T-cell (primary cell): ENCODE measurements around the gene FAM200A. TPM values are rescaled to one million over a fixed set of nuclear protein-coding genes. Genes with fewer than 3 reads are reported as not detected.

Source experiments
- ATAC-seq, 4 experiments: fragments of 200-7000 bp in 3 of 4; fragments of 150-1000 bp in 1 of 4; cut with Tn5 transposase; replicated peaks in 1 of 4; 1 replicate in 3 of 4; 2 replicates in 1 of 4; pipeline ENCODE4 v1.10.0; 2021; ENCODE audit warnings: moderate library complexity in 3 of 4, mild to moderate bottlenecking in 2 of 4, moderate number of reproducible peaks in 1 of 4
- CTCF ChIA-PET, 2 donors: fragments of 300-600 bp; sonication (Branson Sonifier 250); formaldehyde crosslinking; loops; one replicate each; lab custom pipeline; 2022; ENCODE audit warnings: antibody characterized with exemption in 2 of 2; lab: Charles Lee
- POLR2A ChIA-PET, 2 donors: fragments of 300-600 bp; sonication (Branson Sonifier 250); formaldehyde crosslinking; loops; one replicate each; lab custom pipeline; 2022; ENCODE audit warnings: antibody characterized with exemption in 2 of 2; lab: Charles Lee
- DNase-seq, 35 experiments: peaks; one replicate each; pipeline versions ENCODE4 v3.0.0 to v3.0.0-alpha.2; 2013 to 2023
- H3K27ac ChIP-seq: one replicate; pipeline ENCODE4 v1.5.1; 2013; ENCODE audit warnings: low read length
- H3K27me3 ChIP-seq, 2 experiments: replicated peaks in 1 of 2; 1 replicate in 1 of 2; 2 replicates in 1 of 2; pipeline versions ENCODE4 v1.6.1 to v1.7.0; 2013; ENCODE audit warnings: low read length in 1 of 2, mixed read lengths in 1 of 2; ENCODE audit not compliant: control insufficient read depth in 2 of 2, insufficient read depth in 2 of 2; ENCODE audit errors: extremely low read depth in 1 of 2
- H3K36me3 ChIP-seq, 2 donors: 1 replicate in 1 of 2; 2 replicates in 1 of 2; pipeline versions ENCODE4 v1.6.1 to v1.7.0; 2013; ENCODE audit warnings: low read length in 1 of 2; ENCODE audit not compliant: control insufficient read depth in 2 of 2, insufficient read depth in 1 of 2; ENCODE audit errors: extremely low read depth in 1 of 2
- H3K4me1 ChIP-seq, 2 experiments: 1 replicate in 1 of 2; 2 replicates in 1 of 2; pipeline versions ENCODE4 v1.6.1 to v1.7.0; 2013; ENCODE audit warnings: low read length in 2 of 2, mixed read lengths in 1 of 2; ENCODE audit not compliant: insufficient read depth in 2 of 2, control insufficient read depth in 1 of 2; ENCODE audit errors: extremely low read depth in 1 of 2
- H3K4me3 ChIP-seq, 2 donors: 1 replicate in 1 of 2; 2 replicates in 1 of 2; pipeline versions ENCODE4 v1.5.1 to v1.7.0; 2013; ENCODE audit warnings: mild to moderate bottlenecking in 2 of 2, low read length in 1 of 2, moderate library complexity in 1 of 2; ENCODE audit not compliant: control insufficient read depth in 1 of 2; ENCODE audit errors: extremely low read depth in 1 of 2
- H3K9me3 ChIP-seq: 2 replicates; pipeline ENCODE4 v1.7.0; 2013
- H3K27ac Mint-ChIP-seq, 2 donors: one replicate each; pipeline ENCODE4 v1.8.0; 2020 to 2021; ENCODE audit warnings: mild to moderate bottlenecking in 2 of 2, mixed read lengths in 2 of 2
- H3K27me3 Mint-ChIP-seq, 2 donors: one replicate each; pipeline ENCODE4 v1.8.0; 2021 to 2022; ENCODE audit warnings: mixed read lengths in 2 of 2
- H3K36me3 Mint-ChIP-seq: one replicate; pipeline ENCODE4 v1.8.0; 2021; ENCODE audit warnings: mixed read lengths
- H3K4me1 Mint-ChIP-seq, 3 donors: one replicate each; pipeline ENCODE4 v1.8.0; 2020 to 2022; ENCODE audit warnings: mixed read lengths in 3 of 3, mild to moderate bottlenecking in 1 of 3
- H3K4me3 Mint-ChIP-seq, 3 donors: one replicate each; pipeline ENCODE4 v1.8.0; 2020 to 2022; ENCODE audit warnings: mild to moderate bottlenecking in 3 of 3, mixed read lengths in 3 of 3, moderate library complexity in 3 of 3
- H3K9me3 Mint-ChIP-seq, 3 donors: one replicate each; pipeline ENCODE4 v1.8.0; 2020 to 2022; ENCODE audit warnings: mixed read lengths in 3 of 3
- WGBS: methylation state at CpG from one replicate; pipeline ENCODE4 v1.1.5; 2013; ENCODE audit warnings: missing lambda C conversion rate; ENCODE audit not compliant: insufficient coverage; 5-methylcytosine and 5-hydroxymethylcytosine counted together
- total RNA-seq, 35 experiments: library from RNA in 6 of 35; stranded (reverse) in 6 of 35; fragments of 120-200 nt in 1 of 35; gene quantifications; one replicate each; pipeline versions ENCODE4 v1.2.1 to v1.2.4 and lab custom pipeline; 2013 to 2026

Gene FAM200A
- total RNA-seq (1 to 10 TPM; 2.8 to 8.9 (median 8.5) TPM), total RNA-seq (lab: John Stamatoyannopoulos, UW) (7.6 to 24.4 (median 14.2) reads per million in 29 experiments)
- total RNA-seq (2013), result 9.1 TPM

DNA sequence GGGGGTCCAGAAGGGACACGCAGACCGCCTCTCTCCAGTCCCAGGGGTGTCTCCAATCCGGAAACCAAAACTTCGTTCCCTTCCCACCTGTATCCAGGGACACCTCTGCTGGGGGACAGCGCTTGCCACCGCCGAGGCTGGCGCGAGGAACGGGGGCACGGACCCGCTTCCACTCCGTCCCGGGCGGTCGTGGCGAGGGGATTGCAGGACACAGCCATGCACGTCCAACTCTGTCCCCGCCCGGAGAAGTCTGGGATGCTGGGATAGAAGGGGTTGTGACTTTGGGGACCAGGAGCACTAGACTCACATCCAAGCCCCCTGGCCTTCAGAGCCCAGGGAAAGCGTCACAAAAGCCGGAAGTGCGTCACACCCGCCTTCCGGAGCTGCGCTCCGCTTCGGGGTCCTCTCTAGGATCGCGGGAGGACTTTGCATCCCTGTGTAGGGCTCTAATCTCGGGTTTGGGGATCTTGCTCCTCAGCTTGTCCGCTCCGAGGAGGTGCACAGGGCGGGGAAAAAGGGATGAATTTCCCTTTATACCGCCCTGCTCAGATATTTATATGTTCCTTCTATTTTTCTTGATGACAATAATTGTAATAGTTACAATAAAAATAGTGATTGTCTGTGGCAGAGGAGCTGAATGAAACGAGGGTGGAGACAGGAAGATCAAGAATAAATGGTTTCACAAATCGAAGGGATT lies at the start of gene FAM200A:
Gene FAM200A, minus strand, starts transcription at position 348 of the 697 bp plus-strand sequence. CDS start 3,707 bp downstream, outside the sequence.
- Histone ChIP-seq H3K4me1 (peaks cover 8 to 17% of the 10 kb centered on the region in 2 experiments), H3K36me3 (peaks cover 0 to 26% of the 10 kb centered on the region in 2 donors), H3K4me3 (peak within 1 kb of the TSS; percentile 80 to 89), H3K27me3 (no peaks in the 10 kb centered on the region), H3K9me3 (peaks cover 4% of the 10 kb centered on the region), H3K27ac (peak within 1 kb of the TSS; percentile 86)
- Mint-ChIP-seq H3K4me3 (peak within 1 kb of the TSS; percentile 90 to 94 (median 93)), H3K9me3 (peaks cover 3% of the 10 kb centered on the region in 3 donors), H3K36me3 (peaks cover 23% of the 10 kb centered on the region), H3K4me1 (peaks cover 43 to 47% (median 46%) of the 10 kb centered on the region in 3 donors), H3K27me3 (no peaks in the 10 kb centered on the region), H3K27ac (peak within 1 kb of the TSS; percentile 85 to 92)
- DNase-seq (peak; percentile 60 to 95 (median 86)), ATAC-seq (peak; percentile 97 to 100 (median 99))
- POLR2A ChIA-PET, result interaction anchor here in 1 of 2 donors (0.6 to 1.2 kb wide), 2 partner anchors 47 to 116 kb away, joined by 3 to 4 read pairs; partner anchors contain the start of gene ZKSCAN5
- 0% methylated on average over 13 of the region's 37 CpGs for WGBS
- CTCF ChIA-PET, result interaction anchor here in 1 of 2 donors (0.5 to 1.2 kb wide), 2 partner anchors 48 to 52 kb away, joined by 3 to 5 read pairs; partner anchors contain the start of gene ZKSCAN5

DNA sequence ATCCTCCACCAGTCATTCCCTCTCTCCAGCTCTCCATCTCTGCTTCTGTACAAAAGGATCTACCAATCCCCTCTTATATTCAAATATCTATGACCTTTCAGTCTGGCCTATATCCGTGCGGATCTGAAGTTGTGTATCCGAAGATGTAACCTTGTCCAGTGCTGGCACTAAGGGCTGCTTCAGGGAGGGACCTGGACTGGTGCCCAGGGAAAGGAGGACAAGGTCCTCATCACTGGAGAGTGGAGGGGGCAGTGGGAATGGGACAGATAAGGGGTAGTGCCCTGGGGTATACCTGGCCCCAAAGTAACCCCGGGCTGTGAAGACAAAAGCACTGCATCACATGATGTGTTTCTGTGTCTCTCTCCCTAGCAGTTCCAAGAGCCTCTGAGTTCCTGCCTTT lies 47.9 kb upstream of the FAM200A start:
- POLR2A ChIA-PET, result no interaction called here
- Histone ChIP-seq H3K4me1 (no peaks in the 10 kb centered on the region), H3K36me3 (no peaks in the 10 kb centered on the region), H3K27ac (no peak overlapping the region), H3K27me3 (no peaks in the 10 kb centered on the region), H3K4me3 (no peak overlapping the region), H3K9me3 (no peaks in the 10 kb centered on the region)
- H3K27me3 Mint-ChIP-seq, result no peaks in the 10 kb centered on the region
- CTCF ChIA-PET, result no interaction called here
- H3K36me3 Mint-ChIP-seq, result no peaks in the 10 kb centered on the region
- 90% methylated on average over 3 of the region's 4 CpGs for WGBS
- peaks cover 0 to 4% (median 2%) of the 10 kb centered on the region in 3 donors for H3K4me1 Mint-ChIP-seq
- no peak overlapping the region for H3K4me3 Mint-ChIP-seq
- H3K27ac Mint-ChIP-seq, result no peak overlapping the region
- ATAC-seq (no peak), DNase-seq (no peak)
- no peaks in the 10 kb centered on the region for H3K9me3 Mint-ChIP-seq

DNA sequence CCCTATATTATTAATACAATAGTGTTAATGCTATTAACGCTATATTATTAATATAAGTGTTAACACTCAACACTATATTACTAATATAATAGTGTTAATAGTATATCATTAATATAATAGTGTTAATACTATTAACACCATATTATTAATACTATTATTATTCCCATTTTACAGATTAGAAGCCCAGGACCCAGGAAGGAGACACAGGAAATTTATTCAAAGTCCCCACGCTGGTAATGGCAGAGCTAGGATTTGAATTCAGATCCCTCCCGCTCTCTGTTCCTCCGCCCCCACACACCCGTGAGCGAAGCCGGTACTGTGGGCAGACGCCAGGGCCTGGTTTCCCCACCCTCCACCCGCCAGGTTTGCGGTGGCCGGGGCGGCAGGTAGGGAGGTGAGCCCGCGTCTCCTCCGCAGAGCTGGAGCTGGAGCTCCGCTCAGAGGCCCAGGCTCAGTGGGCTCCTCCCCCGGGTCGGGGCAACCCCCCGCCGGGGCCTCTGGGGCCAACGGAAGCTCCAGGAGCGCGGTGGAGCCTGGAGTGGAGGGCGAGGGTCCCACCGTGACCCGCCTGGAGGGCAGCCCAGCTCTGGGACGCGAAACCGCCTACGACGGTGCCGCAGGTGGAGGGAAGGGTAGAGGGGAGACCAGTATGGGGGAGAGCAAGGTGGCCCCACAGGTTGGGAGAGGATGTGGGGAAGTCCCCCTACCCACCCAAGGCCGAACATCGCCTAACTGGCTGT lies 46.0 kb upstream of the FAM200A start, which contains the start of gene TMEM225B:
Gene TMEM225B, plus strand, starts transcription at position 506 of the 740 bp plus-strand sequence. CDS start 6,122 bp downstream, outside the sequence.
- H3K36me3 ChIP-seq, result no peaks in the 10 kb centered on the region
- no peaks in the 10 kb centered on the region for H3K4me1 ChIP-seq
- CTCF ChIA-PET, result no interaction called here
- H3K27ac ChIP-seq, result no peak within 1 kb of the TSS
- ATAC-seq (peak in 2 of 4 experiments; percentile 12 to 22), DNase-seq (no peak)
- 70% methylated on average over 18 of the region's 34 CpGs for WGBS
- H3K9me3 ChIP-seq, result no peaks in the 10 kb centered on the region
- H3K4me3 ChIP-seq, result no peak within 1 kb of the TSS
- H3K27me3 ChIP-seq, result no peaks in the 10 kb centered on the region
- Mint-ChIP-seq H3K9me3 (no peaks in the 10 kb centered on the region), H3K4me1 (peaks cover 0 to 4% (median 2%) of the 10 kb centered on the region in 3 donors), H3K36me3 (no peaks in the 10 kb centered on the region), H3K27ac (no peak within 1 kb of the TSS), H3K4me3 (no peak within 1 kb of the TSS), H3K27me3 (no peaks in the 10 kb centered on the region)
- POLR2A ChIA-PET, result interaction anchor here in 1 of 2 donors (0.7 kb wide), 1 partner anchor 143 kb away, joined by 3 read pairs; no protein-coding TSS in a partner anchor

DNA sequence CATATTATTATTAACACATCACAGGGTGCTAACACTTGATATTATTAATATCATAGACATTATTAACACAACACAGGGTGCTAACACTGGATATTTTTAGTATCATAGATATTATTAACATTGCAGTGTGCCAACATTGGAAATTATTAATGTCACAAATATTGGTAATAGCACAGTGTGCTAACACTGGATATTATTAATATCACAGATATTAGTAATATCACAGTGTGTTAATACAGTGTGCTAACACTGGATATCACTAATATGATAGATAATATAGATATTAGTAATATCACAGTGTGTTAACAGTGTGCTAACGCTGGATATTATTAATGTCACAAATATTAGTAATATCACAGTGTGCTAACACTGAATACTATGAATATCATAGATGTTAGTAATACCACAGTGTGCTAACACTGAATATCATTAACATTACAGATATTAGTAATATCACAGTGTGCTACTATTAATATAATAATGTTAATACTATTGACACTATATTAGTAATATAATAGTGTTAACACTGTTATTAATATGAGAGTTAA lies 44.6 kb upstream of the FAM200A start:
- no CpG with 5 or more reads among the region's 1 CpG for WGBS
- DNase-seq (no peak), ATAC-seq (no peak)
- H3K36me3 ChIP-seq, result no peaks in the 10 kb centered on the region
- H3K4me3 Mint-ChIP-seq, result no peak overlapping the region
- H3K27ac ChIP-seq, result no peak overlapping the region
- no peaks in the 10 kb centered on the region for H3K4me1 ChIP-seq
- H3K27me3 Mint-ChIP-seq, result no peaks in the 10 kb centered on the region
- no peaks in the 10 kb centered on the region for H3K27me3 ChIP-seq
- no peaks in the 10 kb centered on the region for H3K9me3 Mint-ChIP-seq
- no peaks in the 10 kb centered on the region for H3K9me3 ChIP-seq
- no peak overlapping the region for H3K4me3 ChIP-seq
- no peaks in the 10 kb centered on the region for H3K36me3 Mint-ChIP-seq
- H3K27ac Mint-ChIP-seq, result no peak overlapping the region
- ChIA-PET POLR2A (no interaction called here), CTCF (no interaction called here)
- peaks cover 0 to 4% (median 0%) of the 10 kb centered on the region in 3 donors for H3K4me1 Mint-ChIP-seq

DNA sequence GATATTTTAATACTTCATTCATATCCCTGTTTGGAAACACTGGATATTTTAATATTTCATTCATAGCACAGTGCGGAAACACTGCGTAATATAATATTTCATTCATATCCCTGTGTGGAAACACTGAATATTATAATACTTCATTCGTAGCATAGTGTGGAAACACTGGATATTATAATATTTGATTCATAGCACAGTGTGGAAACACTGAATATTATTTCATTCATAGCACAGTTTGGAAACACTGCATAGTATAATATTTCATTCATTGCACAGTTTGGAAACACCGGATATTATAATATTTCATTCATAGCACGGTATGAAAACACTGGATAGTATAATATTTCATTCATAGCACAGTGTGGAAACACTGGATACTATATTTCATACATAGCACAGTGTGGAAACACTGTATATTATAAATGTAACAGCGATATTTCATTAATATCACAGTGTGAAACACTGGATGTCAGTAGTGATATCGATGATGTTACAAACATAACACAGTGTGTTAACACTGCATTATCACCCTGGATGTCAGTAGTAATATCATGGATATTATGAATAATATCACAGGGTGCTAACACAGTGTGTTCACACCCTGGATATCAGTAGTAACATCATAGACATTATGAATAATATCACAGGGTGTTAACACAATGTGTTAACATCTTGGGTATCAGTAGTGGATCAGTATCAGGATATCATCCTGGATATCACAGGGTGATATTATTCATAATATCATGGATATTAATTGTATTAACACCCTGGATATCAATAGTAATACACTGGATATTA lies 43.2 kb upstream of the FAM200A start:
- H3K4me3 Mint-ChIP-seq, result no peak overlapping the region
- H3K4me1 Mint-ChIP-seq, result no peaks in the 10 kb centered on the region
- H3K36me3 ChIP-seq, result no peaks in the 10 kb centered on the region
- WGBS, result no CpG with 5 or more reads among the region's 7 CpGs
- H3K27me3 ChIP-seq, result no peaks in the 10 kb centered on the region
- H3K36me3 Mint-ChIP-seq, result no peaks in the 10 kb centered on the region
- no peaks in the 10 kb centered on the region for H3K4me1 ChIP-seq
- no peak overlapping the region for H3K4me3 ChIP-seq
- no peaks in the 10 kb centered on the region for H3K27me3 Mint-ChIP-seq
- ChIA-PET POLR2A (no interaction called here), CTCF (no interaction called here)
- H3K9me3 ChIP-seq, result no peaks in the 10 kb centered on the region
- H3K27ac ChIP-seq, result no peak overlapping the region
- DNase-seq (no peak), ATAC-seq (peak in 3 of 4 experiments; percentile 34 to 47 (median 36))
- H3K9me3 Mint-ChIP-seq, result no peaks in the 10 kb centered on the region
- H3K27ac Mint-ChIP-seq, result no peak overlapping the region
